Activated T-cell treated with anti-CD3 and anti-CD28 coated beads, Interleukin-2, amount 50 U/mL, for 4 hours (primary cell): ENCODE measurements around the gene DUSP16. TPM values are rescaled to one million over a fixed set of nuclear protein-coding genes. Genes with fewer than 3 reads are reported as not detected.

Experiments used
- total RNA-seq, 3 donors: library from RNA; stranded (reverse); gene quantifications; one replicate each; pipeline ENCODE4 v1.2.1, GENCODE V29; 2021

The DUSP16 gene
- total RNA-seq, 3 donors from 2014 or later, result 24.0 to 40.8 (median 34.9) TPM

Other genes starting within 250 kb of the DUSP16 start
- gene MANSC1, start 212.6 kb downstream of the DUSP16 start, total RNA-seq, result 1 to 10 TPM in 2 of 3 donors, under 1 TPM in 1; 0.79 to 2.5 (median 1.7) TPM
- gene BORCS5, start 205.8 kb downstream of the DUSP16 start, total RNA-seq, result 10 to 100 TPM; 22.2 to 26.7 (median 23.6) TPM
- gene CREBL2, start 49.0 kb upstream of the DUSP16 start, total RNA-seq, result 10 to 100 TPM; 14.4 to 16.9 (median 14.8) TPM
- 1 to 10 TPM; 1.3 to 2.4 (median 1.3) TPM for gene GPR19, start 133.3 kb upstream of the DUSP16 start, total RNA-seq
- gene CDKN1B, start 154.5 kb upstream of the DUSP16 start, total RNA-seq, result 10 to 100 TPM; 15.6 to 27.7 (median 24.5) TPM
- 1 to 10 TPM; 1.2 to 1.6 (median 1.6) TPM for gene APOLD1, start 222.8 kb upstream of the DUSP16 start, total RNA-seq